ENCODE data around the gene MON2.

Gene MON2

DNA sequence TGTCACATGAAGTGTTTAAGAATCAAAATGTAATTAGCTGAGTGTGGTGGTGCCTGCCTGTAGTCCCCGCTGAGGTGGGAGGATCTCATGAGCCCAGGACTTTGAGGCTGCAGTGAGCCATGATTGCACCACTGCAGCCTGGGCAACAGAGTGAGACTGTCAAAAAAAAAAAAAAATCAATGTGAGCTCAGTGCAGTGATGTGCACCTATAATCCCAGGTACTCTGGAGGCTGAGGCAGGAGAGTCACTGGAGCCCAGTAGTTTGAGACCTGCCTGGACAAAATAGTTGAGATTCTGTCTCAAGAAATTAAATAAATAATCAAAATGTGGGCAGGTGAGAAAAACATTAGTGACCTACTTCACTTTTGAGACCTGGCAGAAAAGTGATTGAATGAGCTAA, 140.0 kb downstream of the MON2 start:
- no peak for DNase-seq (ENCODE audit: low spot score)

DNA sequence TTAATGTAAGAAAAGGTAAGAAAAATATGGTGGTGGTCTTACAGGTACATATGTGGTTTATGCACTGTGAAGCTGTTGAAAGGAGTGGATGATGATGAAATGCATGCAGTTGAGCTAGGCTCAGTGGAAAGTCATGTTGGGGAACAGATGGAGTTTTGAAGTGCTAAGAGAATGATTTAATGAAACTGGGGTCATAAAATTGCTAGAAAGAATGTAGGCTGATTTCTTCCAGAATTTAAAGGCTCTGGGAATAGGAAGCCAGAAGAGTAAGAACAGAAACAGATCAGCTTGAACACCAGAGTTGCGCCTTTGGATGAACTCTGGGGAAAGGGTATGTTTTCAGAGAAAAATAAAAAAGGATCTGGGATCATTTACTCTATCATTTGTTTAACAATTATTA, 146.5 kb downstream of the MON2 start:
- no peak for DNase-seq (ENCODE audit: low spot score)

DNA sequence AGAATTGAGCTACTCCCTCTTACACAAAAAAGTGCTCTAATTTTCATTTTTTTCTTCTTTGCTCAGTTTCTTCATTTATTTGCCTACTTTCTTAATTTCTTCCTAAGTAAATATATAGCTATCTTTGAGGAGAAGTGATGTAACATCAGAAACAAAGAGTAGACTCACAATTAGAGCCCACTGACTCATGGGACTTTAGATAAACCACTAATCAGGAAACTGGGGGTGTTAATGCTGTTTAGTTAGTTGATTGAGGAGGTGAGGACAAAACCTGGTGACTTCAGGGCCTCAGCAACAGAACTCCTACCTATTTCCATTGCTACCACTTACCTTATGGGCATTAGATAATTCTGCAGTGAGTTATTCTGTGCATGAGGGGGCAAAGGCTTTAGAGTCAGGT, 151.7 kb downstream of the MON2 start:
- DNase-seq (ENCODE audit: low spot score), result no peak

DNA sequence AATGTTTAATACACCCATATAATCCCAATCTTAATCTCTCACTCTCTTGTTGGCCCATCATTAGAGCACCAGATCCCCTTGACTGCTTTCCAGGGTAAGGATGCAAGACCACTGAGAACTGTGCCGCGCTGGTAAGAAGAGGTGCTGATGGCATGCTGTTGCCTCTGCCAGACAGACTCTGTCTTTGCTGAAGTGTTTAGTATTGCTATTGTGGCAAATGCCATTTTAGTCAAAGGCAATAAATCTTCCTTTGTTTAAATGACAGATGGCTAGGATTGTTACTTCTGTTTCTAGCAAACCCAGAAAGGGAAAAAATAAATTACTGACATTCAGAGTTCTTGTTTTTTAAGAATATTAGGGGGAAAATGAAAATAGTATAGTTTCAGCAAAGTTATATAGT, 152.3 kb downstream of the MON2 start:
- DNase-seq (ENCODE audit: low spot score), result no peak

DNA sequence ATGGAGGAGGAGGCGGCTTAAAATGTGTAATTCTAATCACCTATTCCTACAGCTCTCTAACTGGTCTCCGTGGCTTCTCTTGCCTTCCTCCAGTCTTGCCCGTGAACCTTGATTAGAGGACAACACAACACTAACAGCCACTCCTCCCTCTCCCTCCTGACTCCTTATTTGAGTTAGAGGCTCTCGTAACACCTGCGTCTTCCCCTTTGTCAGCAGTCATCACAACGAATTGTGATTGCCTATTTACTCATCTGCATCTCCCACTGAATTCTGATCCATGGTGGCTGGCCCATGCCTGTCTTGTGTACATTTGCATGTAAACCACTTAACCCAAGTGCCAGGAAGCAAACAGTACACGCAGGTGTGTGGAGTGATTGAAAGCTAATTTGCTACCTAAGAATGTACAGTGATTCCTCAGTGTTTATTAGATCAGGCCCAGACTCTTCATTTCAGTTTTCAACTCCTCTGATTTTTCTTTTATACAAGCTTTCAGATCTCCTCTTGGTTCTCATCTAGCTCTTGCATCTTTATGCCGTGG, 154.5 kb downstream of the MON2 start:
- no peak for DNase-seq (ENCODE audit: low spot score)

DNA sequence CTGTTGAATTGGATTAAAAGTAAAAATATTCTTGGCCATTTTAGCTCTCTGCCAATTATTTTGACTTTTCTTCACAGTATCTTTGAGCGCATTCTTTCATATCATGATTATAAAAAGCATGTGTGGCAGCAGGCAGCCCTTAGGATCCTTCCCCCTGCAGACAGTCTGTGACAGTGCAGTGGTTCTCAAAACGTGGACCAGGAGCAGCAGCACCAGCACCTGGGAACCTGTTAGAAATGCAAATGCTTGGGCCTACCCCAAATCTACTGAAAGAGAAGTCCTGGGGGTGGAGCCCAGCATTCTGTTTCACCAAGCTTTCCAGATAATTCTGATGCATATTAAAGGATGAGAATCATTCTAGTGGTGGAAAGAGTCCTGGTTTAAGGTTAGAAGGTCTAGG, 155.6 kb downstream of the MON2 start:
- DNase-seq (ENCODE audit: low spot score), result no peak

DNA sequence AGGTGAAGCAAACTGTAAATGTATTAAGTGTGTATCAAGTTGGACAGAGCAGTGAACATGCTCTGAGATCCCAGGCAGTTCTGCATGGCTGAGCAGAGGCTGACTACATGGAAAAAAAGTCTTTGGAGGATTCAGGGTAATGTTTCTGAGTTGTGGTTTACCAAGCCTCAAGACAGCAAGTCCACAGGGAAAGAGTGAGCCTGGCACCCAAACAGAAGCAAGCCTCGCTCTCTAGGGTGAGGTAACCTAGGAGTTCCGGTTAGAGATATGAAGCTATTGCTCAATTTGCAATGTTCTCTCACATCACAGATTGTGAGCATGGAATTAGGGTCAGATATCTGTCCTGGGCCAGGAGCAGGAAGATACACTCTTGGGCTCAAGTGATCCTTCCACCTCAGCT, 158.6 kb downstream of the MON2 start:
- no peak for DNase-seq (ENCODE audit: low spot score)

DNA sequence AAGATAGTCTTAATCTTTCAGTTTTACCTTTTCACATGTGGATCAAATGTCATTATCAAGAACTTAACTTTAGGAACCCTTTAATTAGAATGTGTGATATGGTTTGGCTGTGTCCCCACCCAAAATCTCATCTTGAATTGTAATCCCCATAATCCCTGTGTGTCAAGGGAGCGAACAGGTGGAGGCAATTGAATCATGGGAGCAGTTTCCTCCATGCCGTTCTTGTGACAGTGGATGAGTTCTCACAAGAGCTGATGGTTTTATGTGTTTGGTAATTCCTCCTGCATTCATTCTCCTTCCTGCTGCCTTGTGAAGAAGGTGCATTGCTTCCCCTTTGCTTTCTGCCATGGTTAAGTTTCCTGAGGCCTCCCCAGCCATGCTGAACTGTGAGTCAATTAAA, 160.6 kb downstream of the MON2 start:
- no peak for DNase-seq (ENCODE audit: low spot score)

DNA sequence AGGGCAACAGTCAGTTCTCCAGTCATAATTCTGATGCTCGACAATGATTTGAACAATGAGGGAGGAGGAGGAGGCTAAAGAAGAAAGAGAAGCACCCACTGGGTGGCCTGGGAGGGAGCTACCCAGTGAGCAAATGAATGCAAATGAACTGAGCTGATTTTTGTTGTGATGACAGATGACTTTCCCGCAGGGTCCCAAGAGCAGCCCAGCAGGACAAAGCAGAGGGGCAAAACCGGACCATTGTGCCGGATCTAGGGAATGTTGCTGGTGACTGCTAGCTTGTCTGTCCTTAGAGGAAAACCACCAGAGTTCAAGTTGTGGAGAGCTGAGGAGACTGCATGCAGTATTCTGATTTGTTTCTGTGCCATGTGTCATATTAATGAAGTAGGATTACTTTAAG, 162.8 kb downstream of the MON2 start:
- DNase-seq (ENCODE audit: low spot score), result no peak

DNA sequence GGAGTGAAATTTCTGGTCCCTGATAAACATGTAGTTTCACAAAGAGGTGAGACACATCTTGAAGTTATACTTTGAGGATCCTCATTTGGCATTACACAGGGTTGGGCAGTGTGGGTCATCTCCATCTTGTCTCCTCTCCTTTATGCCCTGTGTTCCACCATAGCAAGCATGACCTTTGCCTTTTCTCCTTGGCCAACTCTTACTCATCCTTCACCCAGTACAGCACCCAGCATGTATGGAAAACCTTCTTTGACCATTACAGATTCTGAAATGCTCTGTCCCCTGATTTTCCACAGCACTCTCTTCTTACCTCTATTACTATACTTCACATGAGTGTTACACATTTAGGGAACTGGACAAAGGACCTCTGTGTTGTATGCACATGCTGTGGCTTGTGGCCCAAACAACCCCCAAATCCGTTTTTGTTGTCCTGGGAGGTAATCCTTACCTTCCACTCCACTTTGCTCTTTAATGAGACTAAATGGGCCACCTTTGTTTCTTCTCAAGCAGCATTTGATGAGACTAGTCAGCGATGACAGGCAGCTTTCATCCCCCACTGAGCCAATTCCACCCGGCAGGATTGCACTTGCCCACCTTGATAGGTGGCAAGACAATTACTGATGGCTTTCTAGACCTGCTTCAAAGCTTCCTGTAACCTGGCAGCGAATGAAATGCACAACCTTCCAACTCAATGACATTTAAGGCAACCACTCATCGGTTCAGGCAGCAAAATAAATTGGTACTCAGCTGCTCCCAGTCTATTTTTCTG, 163.5 kb downstream of the MON2 start:
- DNase-seq (ENCODE audit: low spot score), result no peak

DNA sequence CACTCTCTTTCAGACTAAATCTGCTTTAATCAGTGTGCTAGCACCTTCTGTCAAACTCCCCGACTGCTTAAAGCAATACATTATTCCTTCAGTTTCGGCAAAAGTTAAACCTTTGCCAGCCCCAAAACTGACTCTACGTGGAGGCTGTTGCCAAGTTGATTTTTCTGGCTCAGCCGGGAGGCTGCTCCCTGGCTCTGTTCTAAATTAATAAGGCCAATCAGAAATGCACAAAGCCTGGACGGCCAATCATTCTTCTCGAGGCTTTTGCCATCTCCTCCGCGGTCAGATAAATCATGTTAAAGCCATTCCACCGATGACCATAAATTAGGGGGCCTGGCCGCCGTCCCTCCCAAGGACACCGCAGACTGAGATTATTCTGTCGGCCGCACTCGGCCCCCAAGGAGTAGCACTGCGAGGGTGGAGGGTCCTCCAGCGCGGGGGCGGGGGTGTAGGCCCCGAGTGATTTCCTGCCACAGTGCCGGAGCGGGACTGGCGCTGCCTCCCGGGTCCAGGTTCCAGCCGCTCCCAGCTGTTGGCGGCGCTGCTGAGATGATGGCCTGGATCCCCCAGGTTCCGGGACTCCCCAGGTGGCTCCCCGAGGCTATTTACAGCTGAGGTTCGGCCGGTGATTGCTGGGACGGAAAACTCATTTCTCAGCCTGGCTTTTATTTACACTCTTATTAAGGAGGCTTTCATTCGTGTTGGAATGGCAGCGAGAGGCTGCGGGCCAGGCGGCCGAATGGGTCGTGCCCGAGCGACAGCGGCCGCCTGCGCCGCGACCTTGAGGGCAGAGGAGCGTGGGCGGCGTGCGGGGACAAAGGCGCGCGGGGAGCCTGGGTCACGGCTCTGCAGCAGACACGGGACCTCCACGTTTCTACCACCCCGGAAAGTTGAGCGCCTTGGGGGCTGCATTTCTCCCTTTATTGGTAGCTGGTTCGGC, 165.1 kb downstream of the MON2 start:
- peak; percentile 91 for DNase-seq (ENCODE audit: low spot score)

DNA sequence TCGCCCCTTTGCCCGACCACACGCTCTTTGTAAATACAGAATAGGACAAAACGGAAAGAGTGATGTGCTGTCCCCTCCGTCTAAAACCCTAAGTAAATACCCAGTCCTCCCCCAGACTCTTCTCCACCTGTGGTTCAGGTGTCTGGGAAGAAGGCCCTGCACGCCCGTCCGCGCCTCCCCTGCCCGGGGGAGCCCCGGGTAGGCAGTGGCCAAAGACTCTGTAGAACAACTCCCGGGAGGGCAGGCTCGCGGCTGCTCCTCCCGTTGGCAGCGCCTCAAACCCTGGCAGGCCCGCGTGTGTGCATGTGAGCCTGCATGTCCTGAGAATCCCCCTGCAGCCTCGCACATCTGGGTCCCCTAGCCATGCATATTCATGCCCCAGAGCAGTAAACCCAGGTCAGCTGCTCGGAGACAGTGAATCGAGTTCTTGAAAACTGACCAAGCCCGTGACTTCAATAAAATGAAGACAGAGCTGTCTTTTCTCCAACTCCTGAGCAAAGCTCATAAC, 165.8 kb downstream of the MON2 start:
- DNase-seq (ENCODE audit: low spot score), result peak; percentile 56

DNA sequence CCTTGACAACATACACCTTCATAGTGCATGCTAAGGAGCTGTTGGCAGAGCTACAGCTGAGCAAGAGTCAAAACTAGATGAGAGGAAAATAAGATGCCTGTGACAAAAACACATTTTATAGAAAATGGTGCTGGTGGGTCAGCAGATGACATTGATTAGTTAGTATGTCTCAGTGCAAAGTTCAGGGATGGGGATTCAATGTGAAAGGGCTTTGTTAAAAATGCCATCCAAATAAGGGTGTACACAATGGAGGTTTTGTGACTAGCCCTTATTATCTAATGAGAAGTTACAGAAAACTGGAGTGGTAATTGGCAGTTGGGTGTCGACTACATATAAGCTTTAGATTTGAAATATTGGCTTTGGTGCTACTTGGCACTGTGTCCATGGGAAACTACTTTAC, 169.0 kb downstream of the MON2 start:
- DNase-seq (ENCODE audit: low spot score), result no peak

DNA sequence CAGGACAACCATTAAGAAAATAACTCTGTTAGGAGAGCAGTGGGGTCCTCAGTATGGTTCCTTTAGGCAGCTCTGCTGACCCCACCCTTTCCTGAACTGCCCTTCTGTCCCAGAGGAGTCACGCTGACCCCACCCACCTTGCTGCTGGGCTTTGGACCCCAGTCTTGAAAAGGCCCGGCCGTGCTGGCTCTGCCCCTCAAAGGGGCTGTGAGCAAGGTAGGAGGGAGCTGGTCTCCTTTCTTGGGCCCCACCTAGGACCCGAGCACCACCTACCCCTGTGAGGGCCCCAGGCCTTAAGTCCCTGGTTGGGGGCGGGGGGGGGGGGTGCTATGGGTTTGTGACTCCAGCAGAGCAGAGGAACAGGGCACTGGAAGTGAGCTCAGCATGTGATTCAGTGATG, 171.1 kb downstream of the MON2 start:
- DNase-seq (ENCODE audit: low spot score), result no peak

DNA sequence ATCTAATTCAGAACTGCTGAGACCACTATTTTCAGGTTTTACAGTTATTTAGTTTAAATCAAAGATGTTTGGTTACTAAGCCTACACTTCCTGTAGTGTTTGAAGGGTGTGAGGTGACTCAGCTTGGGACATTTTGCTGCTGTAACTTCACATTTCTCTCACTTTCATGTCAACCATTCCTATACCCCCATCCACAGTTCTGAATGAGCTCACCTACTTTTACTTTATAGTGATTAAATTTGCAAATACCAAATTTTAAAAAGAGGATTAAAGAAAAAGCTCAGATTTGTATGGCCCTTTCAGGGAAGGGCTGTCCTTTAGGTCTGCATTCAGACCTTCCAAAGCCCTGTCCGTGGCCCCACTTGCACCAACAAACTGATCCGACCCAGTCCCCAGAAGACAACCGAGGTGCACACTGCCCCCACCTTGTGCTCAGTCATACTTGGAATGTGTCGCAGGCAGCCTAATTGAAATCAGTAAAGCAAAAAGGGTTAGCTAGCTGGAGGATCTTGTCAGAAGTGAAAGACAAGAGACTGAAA, 174.4 kb downstream of the MON2 start:
- peak; percentile 58 for DNase-seq (ENCODE audit: low spot score)

DNA sequence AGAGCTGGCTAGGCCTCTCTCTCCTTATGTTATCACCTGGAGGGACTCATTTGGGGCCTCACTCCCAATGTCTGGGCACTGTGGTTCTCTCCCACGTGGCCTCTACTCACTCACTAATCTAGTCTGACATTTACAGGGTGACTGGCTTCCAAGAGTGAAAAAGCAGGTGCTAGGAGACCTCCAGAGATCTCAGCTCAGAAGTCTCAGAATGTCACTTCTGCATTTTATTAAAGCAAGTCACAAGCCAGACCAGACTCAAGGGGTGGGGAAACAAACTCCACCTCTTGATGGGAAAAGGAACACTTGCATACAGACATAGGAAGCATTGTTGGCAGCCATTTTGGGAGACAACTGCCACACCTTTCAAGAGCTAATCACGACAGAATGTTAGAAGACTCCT, 175.9 kb downstream of the MON2 start:
- DNase-seq (ENCODE audit: low spot score), result no peak

DNA sequence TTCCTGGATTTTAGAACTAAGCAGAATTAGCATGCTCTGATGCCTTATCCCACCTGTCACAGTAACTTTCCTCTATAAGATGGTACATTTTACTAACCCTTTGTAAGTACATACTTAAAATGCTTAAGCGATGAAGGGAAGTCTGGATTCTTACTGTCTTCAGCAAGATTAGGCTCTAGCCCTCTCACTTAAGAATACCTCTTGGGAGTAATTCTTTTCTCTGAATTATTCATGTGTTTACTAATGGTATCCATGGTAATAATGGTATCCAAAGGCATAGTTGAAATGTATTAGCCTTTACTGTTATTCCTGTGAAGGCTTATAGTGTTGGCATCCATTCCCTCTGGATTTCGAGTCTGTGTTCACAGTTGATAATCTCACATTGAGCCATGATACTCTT, 176.9 kb downstream of the MON2 start:
- no peak for DNase-seq (ENCODE audit: low spot score)

DNA sequence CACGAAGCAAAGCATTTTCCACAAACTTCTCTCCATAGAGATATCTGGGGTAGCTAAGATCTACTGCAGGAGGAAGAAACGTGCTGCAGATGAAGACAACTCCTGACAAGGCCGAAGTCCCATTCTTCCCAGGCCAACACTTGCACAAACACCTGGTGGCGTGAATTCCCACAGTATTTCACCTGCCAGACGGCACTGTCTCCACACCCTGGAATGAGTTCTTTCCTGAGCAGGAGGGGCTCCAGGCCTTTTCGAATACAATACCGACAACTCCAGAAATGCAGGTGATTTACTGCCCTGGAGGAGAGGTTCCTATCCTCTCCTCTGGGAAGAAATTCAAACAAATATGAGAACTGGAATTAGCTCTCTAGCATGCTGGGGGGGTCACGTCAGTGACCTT, 179.9 kb downstream of the MON2 start:
- no peak for DNase-seq (ENCODE audit: low spot score)

DNA sequence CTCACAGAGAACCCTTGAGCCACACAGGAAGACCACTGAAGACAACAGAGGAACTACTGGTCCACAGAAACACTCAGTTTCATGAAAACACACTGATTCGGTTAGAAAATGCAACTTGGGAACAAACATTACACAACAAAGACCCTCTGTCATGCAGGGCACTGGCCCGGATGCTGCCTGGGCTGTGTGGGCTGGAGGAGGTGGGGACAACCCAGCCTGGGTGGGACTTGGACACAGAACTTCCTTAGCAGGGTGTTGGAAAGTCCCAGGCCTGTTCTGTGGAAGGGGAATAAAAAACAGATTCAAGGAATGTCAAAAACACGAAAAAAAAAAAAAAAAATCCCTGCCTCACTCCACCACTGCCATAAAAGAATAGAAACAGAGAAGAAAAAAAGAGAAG, 181.0 kb downstream of the MON2 start:
- no peak for DNase-seq (ENCODE audit: low spot score)

DNA sequence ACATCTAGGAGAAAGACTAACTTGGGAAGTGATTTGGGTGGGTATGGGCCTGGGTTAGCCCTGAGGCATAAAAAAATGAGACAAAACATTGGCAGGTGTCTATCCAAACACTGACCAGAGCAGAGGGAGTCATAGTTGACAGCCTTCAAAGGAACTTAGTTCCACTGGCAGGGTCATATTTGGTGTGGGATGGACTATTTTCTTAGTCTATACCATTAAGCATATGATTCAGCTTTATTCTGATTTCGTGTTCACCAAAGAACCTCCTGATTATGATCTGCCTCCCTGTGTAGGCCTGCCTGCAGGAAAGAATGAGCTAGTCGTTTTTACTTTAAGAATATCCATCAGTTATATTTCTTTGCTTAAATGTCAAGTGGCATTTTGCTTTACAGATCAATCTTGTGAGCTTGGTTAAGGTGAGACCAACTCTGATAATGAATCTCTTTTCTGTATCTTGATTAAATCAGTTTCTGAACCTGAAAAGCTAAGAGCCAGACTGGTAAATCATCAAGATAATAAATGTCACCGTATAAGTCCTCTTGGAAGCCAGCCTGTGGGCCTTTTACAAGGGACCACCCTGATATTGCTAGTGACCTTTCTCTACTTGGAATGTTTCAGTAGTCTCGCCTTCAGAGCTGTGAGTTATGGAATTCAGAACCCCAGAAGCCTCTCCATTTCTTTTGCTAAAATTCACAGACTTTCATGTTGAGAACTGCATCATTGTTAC, 182.9 kb downstream of the MON2 start:
- no peak for DNase-seq (ENCODE audit: low spot score)
